GM23338 (cell line): ENCODE measurements around the gene PPP6R1. TPM values are rescaled to one million over a fixed set of nuclear protein-coding genes. Genes with fewer than 3 reads are reported as not detected.

Experiments used
- ATAC-seq: fragments of 200-7000 bp; cut with Tn5 transposase; 3 replicates; pipeline ENCODE4 v1.9.1; 2020
- DNase-seq: peaks from one replicate; pipeline ENCODE4 v3.0.0-alpha.2; 2015; ENCODE audit warnings: low spot score
- H2AFZ ChIP-seq: fragments of 200-600 bp; sonication (generic); 2 replicates; pipeline ENCODE4 v1.8.0; 2016; ENCODE audit warnings: antibody characterized with exemption, mild to moderate bottlenecking, moderate library complexity
- H3F3A ChIP-seq: fragments of 200-600 bp; sonication (generic); replicated peaks from 2 replicates; pipeline ENCODE4 v1.8.0; 2017; ENCODE audit warnings: antibody characterized with exemption, mixed run types, low read depth
- H3K27ac ChIP-seq: fragments of 200-600 bp; sonication (generic); 2 replicates; pipeline ENCODE4 v1.6.1; 2016; ENCODE audit warnings: low read depth
- H3K27me3 ChIP-seq: fragments of 200-600 bp; sonication (generic); 2 replicates; pipeline ENCODE4 v1.8.0; 2016; ENCODE audit warnings: mild to moderate bottlenecking, mixed run types, moderate library complexity; ENCODE audit not compliant: insufficient read depth
- H3K36me3 ChIP-seq: fragments of 200-600 bp; sonication (generic); 2 replicates; pipeline ENCODE4 v1.8.0; 2016; ENCODE audit warnings: mild to moderate bottlenecking; ENCODE audit not compliant: insufficient read depth
- H3K4me1 ChIP-seq: fragments of 200-600 bp; sonication (generic); 2 replicates; pipeline ENCODE4 v1.8.0; 2016; ENCODE audit warnings: mild to moderate bottlenecking, moderate library complexity; ENCODE audit not compliant: insufficient read depth
- H3K4me2 ChIP-seq: fragments of 200-600 bp; sonication (generic); 2 replicates; pipeline ENCODE4 v1.7.1; 2017; ENCODE audit warnings: mixed run types
- H3K4me3 ChIP-seq: fragments of 200-600 bp; sonication (generic); 2 replicates; pipeline ENCODE4 v1.6.1; 2016; ENCODE audit warnings: mixed run types
- H3K79me2 ChIP-seq: fragments of 200-600 bp; sonication (generic); replicated peaks from 2 replicates; pipeline ENCODE4 v1.8.0; 2017; ENCODE audit warnings: mild to moderate bottlenecking; ENCODE audit not compliant: insufficient read depth
- H3K9me2 ChIP-seq: fragments of 200-600 bp; sonication (generic); 2 replicates; pipeline ENCODE4 v1.8.0; 2017; ENCODE audit not compliant: insufficient read depth
- H4K20me1 ChIP-seq: fragments of 200-600 bp; sonication (generic); replicated peaks from 2 replicates; pipeline ENCODE4 v1.8.0; 2017; ENCODE audit warnings: mild to moderate bottlenecking; ENCODE audit not compliant: insufficient read depth
- H3K27ac Mint-ChIP-seq: 2 replicates; pipeline ENCODE4 v1.8.0; 2020; ENCODE audit warnings: inconsistent platforms, mild to moderate bottlenecking, moderate library complexity, mixed read lengths
- H3K27me3 Mint-ChIP-seq: 3 replicates; pipeline ENCODE4 v1.8.0; 2022; ENCODE audit warnings: low read depth, mild to moderate bottlenecking, moderate library complexity, mixed read lengths, inconsistent platforms; ENCODE audit not compliant: insufficient read depth, poor library complexity
- H3K36me3 Mint-ChIP-seq: 3 replicates; pipeline ENCODE4 v1.8.0; 2021; ENCODE audit warnings: low read depth, mild to moderate bottlenecking, inconsistent platforms, moderate library complexity, mixed read lengths
- H3K4me1 Mint-ChIP-seq: 3 replicates; pipeline ENCODE4 v1.8.0; 2020; ENCODE audit warnings: mild to moderate bottlenecking, inconsistent platforms, mixed read lengths
- H3K4me3 Mint-ChIP-seq: 3 replicates; pipeline ENCODE4 v1.8.0; 2021; ENCODE audit warnings: moderate library complexity, mild to moderate bottlenecking, inconsistent platforms, mixed read lengths
- H3K9me3 Mint-ChIP-seq: 3 replicates; pipeline ENCODE4 v1.8.0; 2020; ENCODE audit warnings: moderate library complexity, mild to moderate bottlenecking, inconsistent platforms, mixed read lengths
- CREB1 ChIP-seq: fragments of 250-450 bp; sonication (Bioruptor Pico); IDR thresholded peaks from 2 replicates; pipeline ENCODE4 v1.5.0; 2020; ENCODE audit warnings: low read depth, mild to moderate bottlenecking, moderate library complexity
- EZH2 ChIP-seq: fragments of 200-600 bp; sonication (generic); IDR thresholded peaks from one replicate; pipeline ENCODE4 v1.8.0; 2017; ENCODE audit warnings: antibody characterized with exemption, mild to moderate bottlenecking, low read depth; ENCODE audit not compliant: unreplicated experiment
- EZH2phosphoT487 ChIP-seq: fragments of 200-600 bp; sonication (generic); IDR thresholded peaks from one replicate; pipeline ENCODE4 v1.8.1; 2018; ENCODE audit warnings: antibody characterized with exemption; ENCODE audit not compliant: unreplicated experiment
- JUNB ChIP-seq: IDR thresholded peaks from one replicate; pipeline ENCODE4 v1.6.1; 2016; ENCODE audit warnings: antibody characterized with exemption; ENCODE audit not compliant: unreplicated experiment
- NANOG ChIP-seq: IDR thresholded peaks from 2 replicates; pipeline ENCODE4 v1.6.1; 2016; ENCODE audit warnings: antibody characterized with exemption, borderline replicate concordance
- POLR2AphosphoS5 ChIP-seq: IDR thresholded peaks from 2 replicates; pipeline ENCODE4 v1.6.1; 2016; ENCODE audit warnings: antibody characterized with exemption, low read depth
- STAT1 ChIP-seq: IDR thresholded peaks from one replicate; pipeline ENCODE4 v1.6.1; 2016; ENCODE audit warnings: antibody characterized with exemption; ENCODE audit not compliant: unreplicated experiment
- ZNF114 ChIP-seq: fragments of 250-450 bp; sonication (Bioruptor Pico); IDR thresholded peaks from 2 replicates; pipeline ENCODE4 v1.5.0; 2020; ENCODE audit warnings: mild to moderate bottlenecking, moderate library complexity
- ZNF331 ChIP-seq: fragments of 250-450 bp; sonication (Bioruptor Pico); IDR thresholded peaks from 2 replicates; pipeline ENCODE4 v1.5.0; 2020; ENCODE audit warnings: low read depth, mild to moderate bottlenecking, moderate library complexity
- polyA plus RNA-seq: library from polyadenylated mRNA; unstranded; fragments of >200 nt; fragmentation: Nextera tagmentation; extraction: Ambion mirVana; gene quantifications from 2 replicates; pipeline ENCODE4 v1.2.1, GENCODE V29; 2016
- total RNA-seq: library from RNA; depleted of rRNA; stranded (reverse); fragments of >200 nt; shearing (Covaris generic); gene quantifications from 2 replicates; pipeline ENCODE4 v1.2.3, GENCODE V29; 2014
- TF ChIP-seq, protein P1 (sequence below): IDR thresholded peaks from one replicate; pipeline ENCODE4 v1.6.1; 2018; ENCODE audit warnings: antibody characterized with exemption; ENCODE audit not compliant: unreplicated experiment
- TF ChIP-seq, protein P2 (sequence below), 2 experiments: fragments of 200-600 bp in 1 of 2; sonication (generic) in 1 of 2; conservative IDR thresholded peaks; 2 replicates each; pipeline versions ENCODE4 v1.5.1 to v1.6.1; 2016 to 2017; ENCODE audit warnings: antibody characterized with exemption in 2 of 2, low read depth in 2 of 2, mild to moderate bottlenecking in 2 of 2, moderate library complexity in 1 of 2
- TF ChIP-seq, protein P3 (sequence below): IDR thresholded peaks from 2 replicates; pipeline ENCODE4 v1.6.1; 2016; ENCODE audit warnings: antibody characterized with exemption
- TF ChIP-seq, protein P4 (sequence below): fragments of 250-450 bp; sonication (Bioruptor Pico); IDR thresholded peaks from 2 replicates; pipeline ENCODE4 v1.5.0; 2020; ENCODE audit warnings: mild to moderate bottlenecking, moderate library complexity

Gene PPP6R1
- total and polyA plus RNA-seq, 2 experiments from 2014 or later: 22.2 to 70.8 TPM

DNA sequence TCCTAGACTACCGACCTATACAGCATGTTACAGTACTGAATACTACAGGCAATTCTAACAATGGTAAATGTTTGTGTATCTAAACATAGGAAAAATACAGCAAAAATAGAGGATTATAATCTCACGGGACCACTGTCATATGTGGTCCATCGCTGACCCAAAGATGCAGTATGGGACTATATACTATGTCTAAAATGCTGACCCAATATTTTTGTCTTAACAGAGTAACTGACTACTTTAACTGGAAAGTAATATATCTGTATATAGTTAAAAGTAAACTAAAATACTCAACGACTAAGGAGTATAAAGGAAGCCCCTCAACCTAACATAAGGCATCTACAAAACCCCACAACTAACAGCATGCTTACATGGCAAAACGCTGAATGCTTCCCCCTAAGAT is 25.8 kb downstream of the PPP6R1 start:
- Mint-ChIP-seq H3K36me3 (peaks cover 46% of the 10 kb centered on the region), H3K27me3 (peaks cover 3% of the 10 kb centered on the region), H3K4me3 (no peak overlapping the region), H3K9me3 (no peaks in the 10 kb centered on the region), H3K27ac (no peak overlapping the region), H3K4me1 (no peaks in the 10 kb centered on the region)
- H3K4me3 ChIP-seq: no peak overlapping the region
- no peak overlapping the region for H2AFZ ChIP-seq
- no peaks in the 10 kb centered on the region for H3K4me1 ChIP-seq
- H3K79me2 ChIP-seq: no peaks in the 10 kb centered on the region
- no peaks in the 10 kb centered on the region for H3K27me3 ChIP-seq
- H3F3A ChIP-seq: no peaks in the 10 kb centered on the region
- H3K36me3 ChIP-seq: peaks cover 8% of the 10 kb centered on the region; the same call in 1 of the 2 replicates
- no peaks in the 10 kb centered on the region for H3K9me2 ChIP-seq
- TF ChIP-seq EZH2phosphoT487 (no peak), STAT1 (no peak), JUNB (no peak), CREB1 (CRISPR knock-in tag) (no peak), ZNF114 (CRISPR knock-in tag) (no peak), ZNF331 (CRISPR knock-in tag) (no peak), EZH2 (no peak), POLR2AphosphoS5 (no peak), NANOG (no peak)
- TF ChIP-seq, protein P1, sequence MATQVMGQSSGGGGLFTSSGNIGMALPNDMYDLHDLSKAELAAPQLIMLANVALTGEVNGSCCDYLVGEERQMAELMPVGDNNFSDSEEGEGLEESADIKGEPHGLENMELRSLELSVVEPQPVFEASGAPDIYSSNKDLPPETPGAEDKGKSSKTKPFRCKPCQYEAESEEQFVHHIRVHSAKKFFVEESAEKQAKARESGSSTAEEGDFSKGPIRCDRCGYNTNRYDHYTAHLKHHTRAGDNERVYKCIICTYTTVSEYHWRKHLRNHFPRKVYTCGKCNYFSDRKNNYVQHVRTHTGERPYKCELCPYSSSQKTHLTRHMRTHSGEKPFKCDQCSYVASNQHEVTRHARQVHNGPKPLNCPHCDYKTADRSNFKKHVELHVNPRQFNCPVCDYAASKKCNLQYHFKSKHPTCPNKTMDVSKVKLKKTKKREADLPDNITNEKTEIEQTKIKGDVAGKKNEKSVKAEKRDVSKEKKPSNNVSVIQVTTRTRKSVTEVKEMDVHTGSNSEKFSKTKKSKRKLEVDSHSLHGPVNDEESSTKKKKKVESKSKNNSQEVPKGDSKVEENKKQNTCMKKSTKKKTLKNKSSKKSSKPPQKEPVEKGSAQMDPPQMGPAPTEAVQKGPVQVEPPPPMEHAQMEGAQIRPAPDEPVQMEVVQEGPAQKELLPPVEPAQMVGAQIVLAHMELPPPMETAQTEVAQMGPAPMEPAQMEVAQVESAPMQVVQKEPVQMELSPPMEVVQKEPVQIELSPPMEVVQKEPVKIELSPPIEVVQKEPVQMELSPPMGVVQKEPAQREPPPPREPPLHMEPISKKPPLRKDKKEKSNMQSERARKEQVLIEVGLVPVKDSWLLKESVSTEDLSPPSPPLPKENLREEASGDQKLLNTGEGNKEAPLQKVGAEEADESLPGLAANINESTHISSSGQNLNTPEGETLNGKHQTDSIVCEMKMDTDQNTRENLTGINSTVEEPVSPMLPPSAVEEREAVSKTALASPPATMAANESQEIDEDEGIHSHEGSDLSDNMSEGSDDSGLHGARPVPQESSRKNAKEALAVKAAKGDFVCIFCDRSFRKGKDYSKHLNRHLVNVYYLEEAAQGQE: no peak
- TF ChIP-seq, protein P2, sequence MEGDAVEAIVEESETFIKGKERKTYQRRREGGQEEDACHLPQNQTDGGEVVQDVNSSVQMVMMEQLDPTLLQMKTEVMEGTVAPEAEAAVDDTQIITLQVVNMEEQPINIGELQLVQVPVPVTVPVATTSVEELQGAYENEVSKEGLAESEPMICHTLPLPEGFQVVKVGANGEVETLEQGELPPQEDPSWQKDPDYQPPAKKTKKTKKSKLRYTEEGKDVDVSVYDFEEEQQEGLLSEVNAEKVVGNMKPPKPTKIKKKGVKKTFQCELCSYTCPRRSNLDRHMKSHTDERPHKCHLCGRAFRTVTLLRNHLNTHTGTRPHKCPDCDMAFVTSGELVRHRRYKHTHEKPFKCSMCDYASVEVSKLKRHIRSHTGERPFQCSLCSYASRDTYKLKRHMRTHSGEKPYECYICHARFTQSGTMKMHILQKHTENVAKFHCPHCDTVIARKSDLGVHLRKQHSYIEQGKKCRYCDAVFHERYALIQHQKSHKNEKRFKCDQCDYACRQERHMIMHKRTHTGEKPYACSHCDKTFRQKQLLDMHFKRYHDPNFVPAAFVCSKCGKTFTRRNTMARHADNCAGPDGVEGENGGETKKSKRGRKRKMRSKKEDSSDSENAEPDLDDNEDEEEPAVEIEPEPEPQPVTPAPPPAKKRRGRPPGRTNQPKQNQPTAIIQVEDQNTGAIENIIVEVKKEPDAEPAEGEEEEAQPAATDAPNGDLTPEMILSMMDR (conservative IDR thresholded peaks at IDR 0.05; ENCODE audit: low read depth in 2 of 2): no peak
- TF ChIP-seq, protein P3, sequence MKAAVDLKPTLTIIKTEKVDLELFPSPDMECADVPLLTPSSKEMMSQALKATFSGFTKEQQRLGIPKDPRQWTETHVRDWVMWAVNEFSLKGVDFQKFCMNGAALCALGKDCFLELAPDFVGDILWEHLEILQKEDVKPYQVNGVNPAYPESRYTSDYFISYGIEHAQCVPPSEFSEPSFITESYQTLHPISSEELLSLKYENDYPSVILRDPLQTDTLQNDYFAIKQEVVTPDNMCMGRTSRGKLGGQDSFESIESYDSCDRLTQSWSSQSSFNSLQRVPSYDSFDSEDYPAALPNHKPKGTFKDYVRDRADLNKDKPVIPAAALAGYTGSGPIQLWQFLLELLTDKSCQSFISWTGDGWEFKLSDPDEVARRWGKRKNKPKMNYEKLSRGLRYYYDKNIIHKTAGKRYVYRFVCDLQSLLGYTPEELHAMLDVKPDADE: no peak
- TF ChIP-seq, protein P4, sequence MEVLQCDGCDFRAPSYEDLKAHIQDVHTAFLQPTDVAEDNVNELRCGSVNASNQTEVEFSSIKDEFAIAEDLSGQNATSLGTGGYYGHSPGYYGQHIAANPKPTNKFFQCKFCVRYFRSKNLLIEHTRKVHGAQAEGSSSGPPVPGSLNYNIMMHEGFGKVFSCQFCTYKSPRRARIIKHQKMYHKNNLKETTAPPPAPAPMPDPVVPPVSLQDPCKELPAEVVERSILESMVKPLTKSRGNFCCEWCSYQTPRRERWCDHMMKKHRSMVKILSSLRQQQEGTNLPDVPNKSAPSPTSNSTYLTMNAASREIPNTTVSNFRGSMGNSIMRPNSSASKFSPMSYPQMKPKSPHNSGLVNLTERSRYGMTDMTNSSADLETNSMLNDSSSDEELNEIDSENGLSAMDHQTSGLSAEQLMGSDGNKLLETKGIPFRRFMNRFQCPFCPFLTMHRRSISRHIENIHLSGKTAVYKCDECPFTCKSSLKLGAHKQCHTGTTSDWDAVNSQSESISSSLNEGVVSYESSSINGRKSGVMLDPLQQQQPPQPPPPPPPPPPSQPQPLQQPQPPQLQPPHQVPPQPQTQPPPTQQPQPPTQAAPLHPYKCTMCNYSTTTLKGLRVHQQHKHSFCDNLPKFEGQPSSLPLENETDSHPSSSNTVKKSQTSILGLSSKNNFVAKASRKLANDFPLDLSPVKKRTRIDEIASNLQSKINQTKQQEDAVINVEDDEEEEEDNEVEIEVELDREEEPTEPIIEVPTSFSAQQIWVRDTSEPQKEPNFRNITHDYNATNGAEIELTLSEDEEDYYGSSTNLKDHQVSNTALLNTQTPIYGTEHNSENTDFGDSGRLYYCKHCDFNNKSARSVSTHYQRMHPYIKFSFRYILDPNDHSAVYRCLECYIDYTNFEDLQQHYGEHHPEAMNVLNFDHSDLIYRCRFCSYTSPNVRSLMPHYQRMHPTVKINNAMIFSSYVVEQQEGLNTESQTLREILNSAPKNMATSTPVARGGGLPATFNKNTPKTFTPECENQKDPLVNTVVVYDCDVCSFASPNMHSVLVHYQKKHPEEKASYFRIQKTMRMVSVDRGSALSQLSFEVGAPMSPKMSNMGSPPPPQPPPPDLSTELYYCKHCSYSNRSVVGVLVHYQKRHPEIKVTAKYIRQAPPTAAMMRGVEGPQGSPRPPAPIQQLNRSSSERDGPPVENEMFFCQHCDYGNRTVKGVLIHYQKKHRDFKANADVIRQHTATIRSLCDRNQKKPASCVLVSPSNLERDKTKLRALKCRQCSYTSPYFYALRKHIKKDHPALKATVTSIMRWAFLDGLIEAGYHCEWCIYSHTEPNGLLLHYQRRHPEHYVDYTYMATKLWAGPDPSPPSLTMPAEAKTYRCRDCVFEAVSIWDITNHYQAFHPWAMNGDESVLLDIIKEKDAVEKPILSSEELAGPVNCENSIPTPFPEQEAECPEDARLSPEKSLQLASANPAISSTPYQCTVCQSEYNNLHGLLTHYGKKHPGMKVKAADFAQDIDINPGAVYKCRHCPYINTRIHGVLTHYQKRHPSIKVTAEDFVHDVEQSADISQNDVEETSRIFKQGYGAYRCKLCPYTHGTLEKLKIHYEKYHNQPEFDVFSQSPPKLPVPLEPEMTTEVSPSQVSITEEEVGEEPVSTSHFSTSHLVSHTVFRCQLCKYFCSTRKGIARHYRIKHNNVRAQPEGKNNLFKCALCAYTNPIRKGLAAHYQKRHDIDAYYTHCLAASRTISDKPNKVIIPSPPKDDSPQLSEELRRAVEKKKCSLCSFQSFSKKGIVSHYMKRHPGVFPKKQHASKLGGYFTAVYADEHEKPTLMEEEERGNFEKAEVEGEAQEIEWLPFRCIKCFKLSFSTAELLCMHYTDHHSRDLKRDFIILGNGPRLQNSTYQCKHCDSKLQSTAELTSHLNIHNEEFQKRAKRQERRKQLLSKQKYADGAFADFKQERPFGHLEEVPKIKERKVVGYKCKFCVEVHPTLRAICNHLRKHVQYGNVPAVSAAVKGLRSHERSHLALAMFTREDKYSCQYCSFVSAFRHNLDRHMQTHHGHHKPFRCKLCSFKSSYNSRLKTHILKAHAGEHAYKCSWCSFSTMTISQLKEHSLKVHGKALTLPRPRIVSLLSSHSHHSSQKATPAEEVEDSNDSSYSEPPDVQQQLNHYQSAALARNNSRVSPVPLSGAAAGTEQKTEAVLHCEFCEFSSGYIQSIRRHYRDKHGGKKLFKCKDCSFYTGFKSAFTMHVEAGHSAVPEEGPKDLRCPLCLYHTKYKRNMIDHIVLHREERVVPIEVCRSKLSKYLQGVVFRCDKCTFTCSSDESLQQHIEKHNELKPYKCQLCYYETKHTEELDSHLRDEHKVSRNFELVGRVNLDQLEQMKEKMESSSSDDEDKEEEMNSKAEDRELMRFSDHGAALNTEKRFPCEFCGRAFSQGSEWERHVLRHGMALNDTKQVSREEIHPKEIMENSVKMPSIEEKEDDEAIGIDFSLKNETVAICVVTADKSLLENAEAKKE (CRISPR knock-in tag): no peak
- DNase-seq (no peak), ATAC-seq (no peak)
- no peak overlapping the region for H3K27ac ChIP-seq
- H4K20me1 ChIP-seq: peaks cover 3% of the 10 kb centered on the region
- H3K4me2 ChIP-seq: no peak overlapping the region
